Prostate gland (tissue), 2 donors: Measurements from ENCODE around the gene ASCL1.

Experiments
- POLR2A ChIP-seq: fragments of 450-650 bp; IDR thresholded peaks from one replicate; pipeline ENCODE4 v1.6.1; 2016; ENCODE audit warnings: antibody characterized with exemption, mild to moderate bottlenecking
- POLR2AphosphoS5 ChIP-seq: sonication (generic); formaldehyde crosslinking; IDR thresholded peaks from one replicate; pipeline ENCODE4 v1.6.1; 2017; ENCODE audit warnings: antibody characterized with exemption
- TF ChIP-seq, protein P1 (sequence below), 4 experiments: fragments of 200-600 bp in 2 of 4; fragments of 450-650 bp in 2 of 4; sonication (generic) in 2 of 4; IDR thresholded peaks; 1 replicate in 3 of 4; 2 replicates in 1 of 4; pipeline ENCODE4 v1.5.1; 2016 to 2019; ENCODE audit warnings: antibody characterized with exemption in 4 of 4, mild to moderate bottlenecking in 2 of 4, moderate library complexity in 2 of 4

GRCh38 chr12:102939670-102940222, 17.7 kb upstream of the ASCL1 start:
- TF ChIP-seq POLR2A (no peak), POLR2AphosphoS5 (no peak)
- TF ChIP-seq, protein P1, sequence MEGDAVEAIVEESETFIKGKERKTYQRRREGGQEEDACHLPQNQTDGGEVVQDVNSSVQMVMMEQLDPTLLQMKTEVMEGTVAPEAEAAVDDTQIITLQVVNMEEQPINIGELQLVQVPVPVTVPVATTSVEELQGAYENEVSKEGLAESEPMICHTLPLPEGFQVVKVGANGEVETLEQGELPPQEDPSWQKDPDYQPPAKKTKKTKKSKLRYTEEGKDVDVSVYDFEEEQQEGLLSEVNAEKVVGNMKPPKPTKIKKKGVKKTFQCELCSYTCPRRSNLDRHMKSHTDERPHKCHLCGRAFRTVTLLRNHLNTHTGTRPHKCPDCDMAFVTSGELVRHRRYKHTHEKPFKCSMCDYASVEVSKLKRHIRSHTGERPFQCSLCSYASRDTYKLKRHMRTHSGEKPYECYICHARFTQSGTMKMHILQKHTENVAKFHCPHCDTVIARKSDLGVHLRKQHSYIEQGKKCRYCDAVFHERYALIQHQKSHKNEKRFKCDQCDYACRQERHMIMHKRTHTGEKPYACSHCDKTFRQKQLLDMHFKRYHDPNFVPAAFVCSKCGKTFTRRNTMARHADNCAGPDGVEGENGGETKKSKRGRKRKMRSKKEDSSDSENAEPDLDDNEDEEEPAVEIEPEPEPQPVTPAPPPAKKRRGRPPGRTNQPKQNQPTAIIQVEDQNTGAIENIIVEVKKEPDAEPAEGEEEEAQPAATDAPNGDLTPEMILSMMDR (IDR thresholded peaks at IDR 0.05): no peak
